Daoy (cell line): ENCODE data around the gene STK4. TPM values are rescaled to one million over a fixed set of nuclear protein-coding genes. Genes with fewer than 3 reads are reported as not detected.
"Not testable (repeated sequence)": the region's sequence is repeated elsewhere in the genome, so short reads cannot be mapped to it uniquely, and the experiment has no call there.

Source experiments
- DNase-seq: peaks from one replicate; pipeline ENCODE4 v3.0.0-alpha.2; 2015; ENCODE audit warnings: low read depth
- total RNA-seq: library from RNA; depleted of rRNA; stranded (reverse); fragments of >200 nt; shearing (Covaris generic); gene quantifications from 2 replicates; pipeline ENCODE4 v1.2.3, GENCODE V29; 2014

Gene STK4
- total RNA-seq, 1 experiment from 2014 or later, result 25.0 TPM

GRCh38 chr20:44983093-44983674 is 16.9 kb downstream of the STK4 start:
- DNase-seq, result no peak

DNA sequence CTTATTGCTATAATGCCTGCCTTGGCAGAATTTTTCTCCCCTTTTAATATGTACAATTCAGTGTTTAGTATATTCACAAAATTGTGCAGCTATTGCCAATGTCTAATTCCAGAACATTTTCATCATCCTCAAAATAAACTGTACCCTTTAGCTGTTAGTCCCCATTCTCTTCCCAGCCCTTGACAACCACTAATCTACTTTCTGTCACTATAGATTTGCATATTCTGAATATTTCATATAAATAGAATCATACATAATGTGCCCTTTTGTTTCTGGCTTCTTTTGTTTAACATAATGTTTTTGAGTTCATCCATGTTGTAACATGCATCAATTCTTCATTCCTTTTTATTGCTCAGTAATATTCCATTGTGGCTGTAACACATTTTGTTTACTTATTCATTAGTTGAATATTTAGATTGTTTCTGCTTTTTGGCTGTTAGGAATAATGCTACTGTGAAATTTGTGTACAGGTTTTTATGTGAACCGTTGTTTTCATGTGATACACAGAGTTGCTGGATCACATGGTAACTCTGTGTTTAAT is 22.4 kb downstream of the STK4 start:
- no peak for DNase-seq

GRCh38 chr20:44990425-44990824 is 24.1 kb downstream of the STK4 start:
- no peak for DNase-seq

DNA sequence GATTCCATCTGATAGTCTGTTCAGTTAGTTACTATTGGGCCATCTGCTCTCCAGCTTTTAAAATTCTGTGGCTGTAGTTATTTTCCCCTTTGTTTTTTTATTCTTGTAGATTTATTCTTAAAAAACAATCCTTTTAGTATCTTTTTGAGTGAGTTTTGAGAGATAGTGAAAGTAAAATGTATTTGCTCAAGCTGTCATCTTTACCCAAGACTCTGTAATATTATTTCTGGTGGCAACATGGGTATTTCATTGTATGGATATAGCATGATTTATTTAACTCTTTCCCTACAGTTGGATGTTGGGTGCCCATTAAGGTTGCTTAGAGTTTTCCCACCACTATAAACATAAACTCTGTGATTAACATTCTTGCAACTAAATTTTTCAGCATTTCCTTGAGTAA is 24.6 kb downstream of the STK4 start:
- DNase-seq, result no peak

- no peak for DNase-seq
These were observed 27.0 kb downstream of the STK4 start for GRCh38 chr20:44993343-44993742.

DNA sequence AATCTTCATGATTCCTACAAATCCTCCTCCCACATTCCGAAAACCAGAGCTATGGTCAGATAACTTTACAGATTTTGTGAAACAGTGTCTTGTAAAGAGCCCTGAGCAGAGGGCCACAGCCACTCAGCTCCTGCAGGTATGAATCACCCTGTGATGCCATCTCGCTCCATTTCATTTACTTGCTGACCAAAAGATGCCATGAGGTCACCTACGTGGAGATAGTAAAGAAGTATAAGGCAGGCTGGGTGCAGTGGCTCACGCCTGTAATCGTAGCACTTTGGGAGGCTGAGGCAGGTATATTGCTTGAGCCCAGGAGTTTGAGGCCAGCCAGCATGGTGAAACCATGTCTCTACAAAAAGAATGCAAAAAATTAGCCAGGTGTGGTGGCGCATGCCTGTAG is 30.9 kb downstream of the STK4 start:
- no peak for DNase-seq

DNA sequence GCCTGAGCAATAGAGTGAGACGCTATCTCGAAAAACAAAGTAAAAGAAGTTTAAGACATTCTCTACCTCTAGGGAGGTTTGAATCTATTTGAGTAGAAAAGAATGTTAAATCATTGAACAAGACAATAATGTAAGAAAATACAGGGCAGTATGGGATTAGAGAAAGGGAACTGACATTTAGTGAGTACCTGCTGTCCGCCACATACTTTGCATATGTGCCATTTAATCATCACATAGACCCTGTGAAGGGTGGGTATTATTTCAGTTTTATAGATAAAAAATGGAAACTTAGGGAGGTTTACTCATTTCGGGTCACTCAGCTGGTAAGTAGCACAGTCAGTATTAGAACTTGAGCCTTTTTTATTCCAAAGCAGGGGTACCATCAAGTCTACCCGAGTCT is 31.4 kb downstream of the STK4 start:
- DNase-seq, result no peak

GRCh38 chr20:45008521-45009049 is 42.3 kb downstream of the STK4 start:
- no peak for DNase-seq

DNA sequence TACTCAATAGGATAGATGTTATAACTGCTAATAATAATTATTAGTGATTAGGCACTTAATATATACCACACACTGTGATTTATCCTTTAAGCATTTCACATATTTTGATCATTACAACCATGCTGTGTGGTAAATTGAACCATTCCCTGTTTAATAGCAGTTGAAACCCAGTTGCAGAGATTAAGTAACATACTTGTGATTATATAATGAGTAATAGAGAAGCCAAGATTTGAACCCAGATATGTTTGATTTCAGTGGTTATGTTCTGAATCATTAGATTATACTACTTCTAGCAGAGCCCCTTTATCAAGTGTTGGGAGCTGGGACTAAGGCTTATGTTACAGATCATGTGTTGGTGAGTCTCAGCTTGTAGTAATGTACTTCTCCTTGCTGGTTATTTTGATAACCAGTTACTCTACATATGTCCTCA is 44.1 kb downstream of the STK4 start:
- DNase-seq, result peak; percentile 9

DNA sequence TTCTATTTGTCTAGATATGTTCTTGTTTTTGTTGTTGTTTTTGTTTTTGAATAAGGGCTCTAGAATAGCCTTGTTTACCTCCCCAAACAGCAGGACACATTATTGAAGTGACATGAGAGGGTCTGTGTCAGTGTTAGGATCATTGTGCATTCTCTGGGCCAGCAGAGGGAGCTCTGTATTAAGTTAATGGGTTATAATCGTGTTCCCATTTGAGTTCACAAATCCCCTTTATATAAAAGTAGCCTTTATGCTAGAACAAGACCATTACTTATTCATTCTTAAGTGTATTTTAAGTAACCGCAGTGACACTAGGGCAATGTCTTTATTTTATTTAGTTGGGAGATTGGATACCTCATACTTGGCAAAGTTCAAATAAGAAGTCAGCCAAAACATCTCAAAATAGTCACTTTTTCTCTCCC is 44.8 kb downstream of the STK4 start:
- peak; percentile 35 for DNase-seq

GRCh38 chr20:45012682-45013302 is 46.5 kb downstream of the STK4 start:
- no peak for DNase-seq

GRCh38 chr20:45014131-45014530 is 47.8 kb downstream of the STK4 start:
- DNase-seq, result not testable (repeated sequence)

DNA sequence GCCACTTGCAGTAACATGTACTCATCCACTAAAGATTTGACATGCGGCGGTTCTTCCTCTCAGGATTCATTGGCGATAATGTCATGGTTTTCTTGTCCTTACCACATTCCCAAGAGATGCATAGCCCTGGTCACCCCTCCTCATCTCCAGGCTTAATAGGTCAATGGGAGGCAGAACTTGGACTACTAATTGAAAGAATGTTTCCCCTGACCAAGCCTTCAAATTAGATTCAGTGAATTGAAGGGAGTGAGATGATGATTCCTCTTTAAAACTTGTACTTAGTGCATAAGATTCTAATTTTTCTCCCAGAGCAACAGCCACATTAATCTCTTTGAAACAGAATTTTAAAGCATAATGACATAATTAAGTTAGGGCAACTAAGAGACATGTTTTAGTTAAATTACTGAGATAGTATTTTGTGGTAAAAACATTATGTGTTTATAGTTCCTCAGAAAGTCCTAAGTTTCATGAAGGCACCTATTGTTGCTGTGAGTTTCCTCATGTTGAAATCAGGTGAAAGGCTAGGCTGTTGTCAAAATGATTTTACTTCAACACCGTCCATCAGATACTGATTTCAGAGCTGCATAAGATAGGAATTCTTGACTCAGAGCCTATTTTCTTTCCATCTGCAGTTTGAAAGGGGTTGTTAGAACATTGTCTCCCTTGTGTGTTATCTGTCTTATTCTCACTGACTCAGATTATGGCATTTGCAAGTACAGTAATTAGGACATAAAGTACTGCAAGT is 48.5 kb downstream of the STK4 start:
- no peak for DNase-seq

GRCh38 chr20:45016089-45016671 is 49.9 kb downstream of the STK4 start:
- DNase-seq, result no peak

DNA sequence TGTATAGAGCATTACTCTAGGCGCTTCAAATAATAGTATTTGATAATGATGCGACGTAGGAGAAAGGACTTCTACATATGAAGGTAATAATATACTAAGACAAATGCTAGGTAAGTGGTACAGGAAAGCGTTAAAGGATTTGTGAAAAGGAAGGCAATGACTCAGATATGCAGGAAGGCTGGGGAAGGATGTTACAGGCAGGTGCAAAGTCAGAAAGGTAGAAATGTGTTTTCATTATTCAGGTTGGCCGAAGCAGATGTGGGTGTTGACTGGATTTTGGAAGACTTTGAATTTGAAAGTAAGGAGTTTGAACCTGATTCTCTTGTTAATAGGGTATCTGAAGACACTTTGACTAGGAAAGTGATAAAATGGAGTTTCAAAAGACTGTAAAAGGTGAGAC is 51.0 kb downstream of the STK4 start:
- no peak for DNase-seq

GRCh38 chr20:45017857-45018256 is 51.5 kb downstream of the STK4 start:
- DNase-seq, result no peak

- no peak for DNase-seq
These were observed 52.9 kb downstream of the STK4 start for GRCh38 chr20:45019027-45019761.

- DNase-seq, result no peak
These were observed 53.4 kb downstream of the STK4 start for GRCh38 chr20:45019762-45020123.

GRCh38 chr20:45020236-45020886 is 54.0 kb downstream of the STK4 start:
- no peak for DNase-seq

DNA sequence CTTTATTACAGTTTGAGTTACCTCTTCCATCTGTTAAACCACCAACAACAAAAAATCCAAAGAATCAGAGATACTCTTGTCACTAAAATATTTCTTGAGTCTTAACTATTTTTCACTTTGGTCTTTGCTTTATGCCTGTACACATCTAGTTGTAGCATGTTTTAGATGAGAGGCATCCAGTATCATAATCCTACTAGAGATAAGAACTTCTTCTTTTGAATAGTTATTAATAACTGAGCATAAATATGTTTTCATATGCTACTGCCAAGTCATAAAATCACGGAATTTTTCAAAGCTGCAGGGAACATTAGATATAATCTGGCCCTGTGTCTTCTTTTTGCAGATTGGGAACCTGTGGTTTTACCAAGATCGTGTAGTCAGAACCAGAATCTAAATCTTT is 55.3 kb downstream of the STK4 start:
- DNase-seq, result no peak

GRCh38 chr20:45023140-45023539 is 56.8 kb downstream of the STK4 start:
- DNase-seq, result not testable (repeated sequence)
